ENCODE results near the gene FADS2.
A peak's percentile ranks its signal among the peaks of the same experiment; 100 is the strongest.

The FADS2 gene

DNA sequence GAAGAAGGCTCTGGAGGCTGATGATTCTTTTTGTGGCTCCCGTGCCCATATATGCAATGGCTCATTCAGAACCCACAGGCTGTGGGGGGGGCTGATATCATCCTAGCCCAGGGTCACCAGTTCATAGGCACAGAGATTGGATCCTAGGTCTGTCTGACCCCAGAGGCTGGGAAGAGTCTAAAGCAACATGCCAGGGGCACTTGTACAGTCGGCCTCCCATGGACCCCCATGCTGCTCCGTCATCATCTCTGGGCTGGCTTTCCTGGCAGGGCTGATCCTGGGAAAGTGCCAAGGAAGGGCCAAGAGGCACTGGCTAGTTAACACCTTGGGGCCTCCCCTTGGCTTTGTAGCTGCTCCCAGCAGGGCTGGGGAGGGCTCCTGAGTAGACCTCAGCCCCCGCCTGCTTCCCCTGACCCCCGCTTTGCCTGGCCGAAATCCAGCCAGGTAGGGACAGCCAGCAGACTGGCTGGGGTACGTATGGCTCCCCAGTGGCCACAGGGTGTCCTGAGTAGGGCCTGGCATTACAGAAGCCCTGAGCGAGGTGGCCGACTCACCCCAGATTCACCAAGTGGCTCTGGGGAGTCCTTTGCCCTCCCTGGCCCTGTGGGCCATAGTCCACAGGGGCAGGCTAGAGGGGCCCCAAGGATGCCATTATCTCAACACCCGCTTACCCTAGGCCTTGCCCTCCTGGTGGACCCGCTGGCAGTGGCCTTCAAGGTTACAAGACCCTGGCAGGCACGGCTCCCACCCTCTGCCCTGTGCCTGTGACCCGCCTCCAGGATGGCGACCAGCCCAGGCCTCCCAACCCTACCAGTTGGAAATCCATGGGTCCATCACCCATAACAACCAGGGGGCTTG is 40.7 kb downstream of the FADS2 start:
- TF ChIP-seq, protein P1, sequence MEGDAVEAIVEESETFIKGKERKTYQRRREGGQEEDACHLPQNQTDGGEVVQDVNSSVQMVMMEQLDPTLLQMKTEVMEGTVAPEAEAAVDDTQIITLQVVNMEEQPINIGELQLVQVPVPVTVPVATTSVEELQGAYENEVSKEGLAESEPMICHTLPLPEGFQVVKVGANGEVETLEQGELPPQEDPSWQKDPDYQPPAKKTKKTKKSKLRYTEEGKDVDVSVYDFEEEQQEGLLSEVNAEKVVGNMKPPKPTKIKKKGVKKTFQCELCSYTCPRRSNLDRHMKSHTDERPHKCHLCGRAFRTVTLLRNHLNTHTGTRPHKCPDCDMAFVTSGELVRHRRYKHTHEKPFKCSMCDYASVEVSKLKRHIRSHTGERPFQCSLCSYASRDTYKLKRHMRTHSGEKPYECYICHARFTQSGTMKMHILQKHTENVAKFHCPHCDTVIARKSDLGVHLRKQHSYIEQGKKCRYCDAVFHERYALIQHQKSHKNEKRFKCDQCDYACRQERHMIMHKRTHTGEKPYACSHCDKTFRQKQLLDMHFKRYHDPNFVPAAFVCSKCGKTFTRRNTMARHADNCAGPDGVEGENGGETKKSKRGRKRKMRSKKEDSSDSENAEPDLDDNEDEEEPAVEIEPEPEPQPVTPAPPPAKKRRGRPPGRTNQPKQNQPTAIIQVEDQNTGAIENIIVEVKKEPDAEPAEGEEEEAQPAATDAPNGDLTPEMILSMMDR (IDR thresholded peaks at IDR 0.05; ENCODE audit: insufficient read depth, low read length, poor library complexity, severe bottlenecking) = no peak
- no peak for DNase-seq (ENCODE audit: extremely low read depth, insufficient read length)
- no peak overlapping the region for H3K4me3 ChIP-seq (replicated peaks; ENCODE audit: low read depth, low read length)
- H3K36me3 ChIP-seq (ENCODE audit: control insufficient read depth, insufficient read depth, low read length) = peaks cover 12% of the 10 kb centered on the region
- H3K27me3 ChIP-seq (replicated peaks; ENCODE audit: control insufficient read depth, insufficient read depth, low read length) = no peaks in the 10 kb centered on the region

DNA sequence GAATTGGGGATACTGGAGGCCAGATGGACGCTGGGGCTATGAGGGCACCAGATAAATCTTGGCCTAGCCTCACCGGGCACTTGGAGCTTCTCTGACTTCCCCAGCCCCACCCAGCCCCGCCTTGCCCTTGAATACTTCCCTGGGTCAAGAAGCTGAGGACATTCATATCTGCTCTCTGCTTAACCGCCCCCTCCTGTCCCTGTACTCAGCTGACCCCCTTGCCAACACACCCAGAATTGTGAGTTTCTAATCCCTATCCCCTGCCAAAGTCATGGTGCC is 41.3 kb downstream of the FADS2 start:
- peaks cover 11% of the 10 kb centered on the region for H3K36me3 ChIP-seq (ENCODE audit: control insufficient read depth, insufficient read depth, low read length)
- no peaks in the 10 kb centered on the region; the same call in 1 of the 2 replicates for H3K27me3 ChIP-seq (replicated peaks; ENCODE audit: control insufficient read depth, insufficient read depth, low read length)
- DNase-seq (ENCODE audit: extremely low read depth, insufficient read length) = no peak
- no peak overlapping the region for H3K4me3 ChIP-seq (replicated peaks; ENCODE audit: low read depth, low read length)
- TF ChIP-seq, protein P1 (IDR thresholded peaks at IDR 0.05; ENCODE audit: insufficient read depth, low read length, poor library complexity, severe bottlenecking) = no peak

DNA sequence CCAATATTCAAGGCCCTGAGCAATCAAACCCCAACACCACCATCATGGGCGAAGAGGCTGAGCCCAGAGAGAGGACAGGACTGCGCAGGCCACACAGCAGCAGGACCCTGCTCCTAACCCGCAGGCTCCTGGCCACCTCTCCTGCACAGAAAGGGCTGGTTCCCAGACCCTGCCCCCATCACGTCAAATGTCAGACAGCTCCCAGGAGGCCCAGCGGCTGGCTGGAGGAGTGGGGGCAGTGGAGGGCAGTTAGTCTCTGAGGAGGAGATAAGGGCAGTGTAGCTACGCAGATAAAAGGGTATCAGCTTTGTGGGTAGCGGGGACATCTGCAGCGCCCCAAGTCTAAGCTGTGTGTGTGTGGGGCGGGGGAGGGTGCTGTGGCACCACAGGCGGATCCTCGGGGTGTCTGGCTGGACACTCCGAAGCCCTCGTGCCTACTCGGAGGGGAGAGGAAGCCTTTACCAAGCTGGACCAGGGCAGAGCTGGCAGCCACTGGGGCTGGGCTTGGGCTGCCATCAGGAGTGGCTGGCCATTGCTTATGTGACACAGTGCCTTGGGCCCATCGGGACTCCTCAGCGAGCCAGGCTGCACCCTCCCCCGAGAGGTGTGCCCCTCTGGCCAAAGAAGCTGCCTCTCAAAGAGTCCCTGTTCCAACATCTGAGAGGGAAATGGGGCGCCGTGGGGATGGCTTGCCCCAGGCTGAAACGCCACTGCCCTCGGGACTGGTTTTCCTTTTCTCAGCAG is 41.8 kb downstream of the FADS2 start:
- TF ChIP-seq, protein P1 (IDR thresholded peaks at IDR 0.05; ENCODE audit: insufficient read depth, low read length, poor library complexity, severe bottlenecking) = no peak
- no peak overlapping the region for H3K4me3 ChIP-seq (replicated peaks; ENCODE audit: low read depth, low read length)
- no peaks in the 10 kb centered on the region; the same call in 1 of the 2 replicates for H3K27me3 ChIP-seq (replicated peaks; ENCODE audit: control insufficient read depth, insufficient read depth, low read length)
- peaks cover 9% of the 10 kb centered on the region for H3K36me3 ChIP-seq (ENCODE audit: control insufficient read depth, insufficient read depth, low read length)
- DNase-seq (ENCODE audit: extremely low read depth, insufficient read length) = no peak

DNA sequence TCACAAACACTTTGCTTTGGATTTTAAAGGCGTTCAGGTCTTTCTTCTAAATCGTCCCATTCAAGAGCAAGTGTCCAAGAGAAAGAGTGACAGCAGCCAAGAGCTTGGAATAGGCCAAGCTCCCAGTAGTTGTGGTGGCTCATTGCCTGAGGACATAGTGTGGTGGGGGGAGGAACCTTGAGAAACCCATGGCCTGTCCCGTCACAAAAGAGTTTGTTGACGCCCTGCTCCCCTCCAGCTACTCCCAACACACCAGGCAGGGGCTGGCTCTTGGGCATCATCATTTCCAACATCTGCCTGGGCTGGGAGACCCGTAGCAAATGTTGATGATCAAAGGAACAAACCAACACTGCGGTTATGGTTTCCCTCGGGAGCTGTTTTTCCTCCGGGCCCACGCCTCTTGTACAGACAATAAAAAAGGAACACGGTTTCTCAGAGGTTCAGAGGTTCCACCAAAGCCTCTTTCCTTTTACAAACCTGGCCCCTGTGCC is 42.5 kb downstream of the FADS2 start:
- Histone ChIP-seq H3K27me3 (replicated peaks; ENCODE audit: control insufficient read depth, insufficient read depth, low read length) (no peaks in the 10 kb centered on the region; the same call in 1 of the 2 replicates), H3K36me3 (ENCODE audit: control insufficient read depth, insufficient read depth, low read length) (peaks cover 3% of the 10 kb centered on the region), H3K4me3 (replicated peaks; ENCODE audit: low read depth, low read length) (no peak overlapping the region)
- TF ChIP-seq, protein P1 (IDR thresholded peaks at IDR 0.05; ENCODE audit: insufficient read depth, low read length, poor library complexity, severe bottlenecking) = no peak
- DNase-seq (ENCODE audit: extremely low read depth, insufficient read length) = no peak

DNA sequence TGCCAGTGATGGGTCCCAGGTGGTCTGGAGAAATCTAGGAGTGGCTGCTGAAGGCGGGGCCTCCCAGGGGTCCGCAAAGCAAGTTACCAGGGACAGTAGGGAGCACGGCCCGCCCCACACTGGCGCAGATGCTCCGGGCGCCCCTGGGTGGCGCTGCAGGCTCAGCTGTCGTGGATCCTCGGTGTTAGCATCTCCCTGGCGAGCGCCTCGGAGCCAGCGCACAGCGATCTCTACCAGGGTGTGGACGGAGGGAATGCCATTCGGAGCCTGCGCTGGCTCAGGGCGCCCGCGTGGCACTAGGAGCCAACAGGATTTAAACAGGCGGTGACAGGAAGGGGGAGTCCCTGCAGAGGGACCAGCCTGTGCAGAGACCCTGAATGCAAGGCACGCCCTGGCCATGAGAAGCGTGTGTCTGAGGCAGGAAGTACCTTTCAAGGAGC is 43.1 kb downstream of the FADS2 start:
- Histone ChIP-seq H3K27me3 (replicated peaks; ENCODE audit: control insufficient read depth, insufficient read depth, low read length) (no peaks in the 10 kb centered on the region; the same call in 1 of the 2 replicates), H3K36me3 (ENCODE audit: control insufficient read depth, insufficient read depth, low read length) (no peaks in the 10 kb centered on the region; the same call in 1 of the 2 replicates), H3K4me3 (replicated peaks; ENCODE audit: low read depth, low read length) (no peak overlapping the region)
- TF ChIP-seq, protein P1 (IDR thresholded peaks at IDR 0.05; ENCODE audit: insufficient read depth, low read length, poor library complexity, severe bottlenecking) = peak; percentile 93
- peak; percentile 66 for DNase-seq (ENCODE audit: extremely low read depth, insufficient read length)

Measured in GM06990 (cell line).